AG04450 (cell line): ENCODE data around the gene NEK8. TPM values are rescaled to one million over a fixed set of nuclear protein-coding genes. Genes with fewer than 3 reads are reported as not detected.
A peak's percentile ranks its signal among the peaks of the same experiment; 100 is the strongest.

Experiments
- CTCF ChIA-PET: fragments of 300-600, 350-600 bp; formaldehyde crosslinking; extraction: SDS; loops from one replicate; lab custom pipeline; 2022; ENCODE audit warnings: antibody characterized with exemption, inconsistent platforms; lab: Charles Lee
- POLR2A ChIA-PET: fragments of 350-600 bp; formaldehyde crosslinking; extraction: SDS; loops from one replicate; lab custom pipeline; 2021; ENCODE audit warnings: antibody characterized with exemption, inconsistent platforms; lab: Yijun Ruan, JAX
- DNase-seq: peaks from one replicate; pipeline ENCODE4 v3.0.0-alpha.2; 2011; ENCODE audit warnings: low read depth, low spot score
- H3K27ac ChIP-seq: one replicate; pipeline ENCODE4 v1.5.1; 2012; ENCODE audit warnings: low read depth, low read length, control low read depth
- H3K27me3 ChIP-seq: one replicate; pipeline ENCODE4 v1.6.0; 2012; ENCODE audit warnings: low read length; ENCODE audit not compliant: control insufficient read depth, insufficient read depth
- H3K4me3 ChIP-seq: 2 replicates; pipeline ENCODE4 v1.5.1; 2011; ENCODE audit warnings: mild to moderate bottlenecking, low read depth, low read length, control low read depth
- H3K9me3 ChIP-seq: 2 replicates; pipeline ENCODE4 v1.5.1; 2012; ENCODE audit warnings: low read length; ENCODE audit not compliant: control insufficient read depth, insufficient read depth
- CTCF ChIP-seq: IDR thresholded peaks from 2 replicates; pipeline ENCODE4 v1.5.1; 2011; ENCODE audit warnings: low read depth, low read length, control low read depth, inconsistent platforms
- polyA plus RNA-seq: library from polyadenylated mRNA; depleted of rRNA; stranded (reverse); fragments of >200 nt; gene quantifications from 2 replicates; pipeline ENCODE4 v1.2.3, GENCODE V29; 2011

Gene NEK8
- polyA plus RNA-seq, 1 experiment = 2.5 TPM

GRCh38 chr17:28725166-28725659, 3.4 kb upstream of the NEK8 start:
- Histone ChIP-seq H3K27ac (peak overlapping the region; percentile 77), H3K4me3 (peak overlapping the region; percentile 62), H3K27me3 (no peaks in the 10 kb centered on the region), H3K9me3 (no peaks in the 10 kb centered on the region; the same call in 1 of the 2 replicates)
- CTCF ChIA-PET = interaction anchor here (4.0 to 4.9 kb wide), 2 partner anchors 22 to 228 kb away, joined by 66 to 193 read pairs; partner anchors contain the start of genes PHF12 and TRAF4
- POLR2A ChIA-PET = interaction anchor here (0.9 to 4.8 kb wide), 5 partner anchors 10 to 682 kb away, joined by 3 to 93 read pairs (median 3); partner anchors contain the start of genes PHF12, PROCA1 and TRAF4
- DNase-seq = no peak
- peak; percentile 26; the same call in 1 of the 2 replicates for TF ChIP-seq CTCF

GRCh38 chr17:28725660-28726225, 2.8 kb upstream of the NEK8 start:
- no peaks in the 10 kb centered on the region; the same call in 1 of the 2 replicates for H3K9me3 ChIP-seq
- H3K27ac ChIP-seq = peak overlapping the region; percentile 77
- H3K27me3 ChIP-seq = no peaks in the 10 kb centered on the region
- DNase-seq = no peak
- H3K4me3 ChIP-seq = peak overlapping the region; percentile 62
- CTCF ChIA-PET = interaction anchor here (1.5 to 4.9 kb wide), 10 partner anchors 15 to 391 kb away, joined by 4 to 193 read pairs (median 16); partner anchors contain the start of genes DHRS13, PHF12, SDF2 and SUPT6H
- POLR2A ChIA-PET = interaction anchor here (0.9 to 4.8 kb wide), 8 partner anchors 9 to 682 kb away, joined by 3 to 93 read pairs (median 9); partner anchors contain the start of genes FLOT2, PHF12, PROCA1 and TRAF4
- no peak for TF ChIP-seq CTCF

GRCh38 chr17:28726226-28726626, 2.4 kb upstream of the NEK8 start, which contains the start of gene TLCD1:
TSS of gene TLCD1 (minus strand) at chr17:28726233. CDS start at chr17:28726097, 136 bp downstream.
- H3K27me3 ChIP-seq = no peaks in the 10 kb centered on the region
- ChIA-PET POLR2A (interaction anchor here (1.0 to 4.8 kb wide), 10 partner anchors 15 to 227 kb away, joined by 3 to 93 read pairs (median 10); partner anchors contain the start of genes FLOT2, PHF12, PROCA1 and TRAF4), CTCF (interaction anchor here (1.0 to 4.9 kb wide), 20 partner anchors 16 to 391 kb away, joined by 3 to 193 read pairs (median 10); partner anchors contain the start of genes DHRS13, PHF12, SDF2 and SUPT6H)
- no peaks in the 10 kb centered on the region; the same call in 1 of the 2 replicates for H3K9me3 ChIP-seq
- H3K27ac ChIP-seq = peak within 1 kb of the TSS; percentile 77
- H3K4me3 ChIP-seq = peak within 1 kb of the TSS; percentile 71
- no peak for TF ChIP-seq CTCF
- DNase-seq = no peak

GRCh38 chr17:28726627-28727491, 1.7 kb upstream of the NEK8 start:
- ChIA-PET CTCF (interaction anchor here (0.6 to 4.9 kb wide), 27 partner anchors 10 to 832 kb away, joined by 3 to 193 read pairs (median 6); partner anchors contain the start of genes DHRS13, PHF12, SDF2 and SUPT6H), POLR2A (interaction anchor here (0.7 to 4.8 kb wide), 12 partner anchors 7 to 227 kb away, joined by 3 to 93 read pairs (median 10); partner anchors contain the start of genes FAM222B, FLOT2, PHF12 and PROCA1)
- no peaks in the 10 kb centered on the region; the same call in 1 of the 2 replicates for H3K9me3 ChIP-seq
- peak; percentile 98 for TF ChIP-seq CTCF
- H3K27me3 ChIP-seq = no peaks in the 10 kb centered on the region
- H3K4me3 ChIP-seq = peak overlapping the region; percentile 71
- H3K27ac ChIP-seq = peak overlapping the region; percentile 31
- peak; percentile 84 for DNase-seq
